GM12891 (cell line): ENCODE measurements around the gene STK32B.

Experiments used
- POLR2A ChIP-seq: IDR thresholded peaks from 2 replicates; pipeline ENCODE4 v1.6.1; 2011; ENCODE audit warnings: low read depth, low read length, control low read depth
- POLR2AphosphoS5 ChIP-seq: IDR thresholded peaks from 2 replicates; pipeline ENCODE4 v1.6.1; 2011; ENCODE audit warnings: low read depth, low read length, control low read depth
- SPI1 ChIP-seq: IDR thresholded peaks from 2 replicates; pipeline ENCODE4 v1.6.1; 2011; ENCODE audit warnings: low read depth, low read length, control low read depth
- TAF1 ChIP-seq: IDR thresholded peaks from 2 replicates; pipeline ENCODE4 v1.6.1; 2011; ENCODE audit warnings: low read depth, low read length, control low read depth

DNA sequence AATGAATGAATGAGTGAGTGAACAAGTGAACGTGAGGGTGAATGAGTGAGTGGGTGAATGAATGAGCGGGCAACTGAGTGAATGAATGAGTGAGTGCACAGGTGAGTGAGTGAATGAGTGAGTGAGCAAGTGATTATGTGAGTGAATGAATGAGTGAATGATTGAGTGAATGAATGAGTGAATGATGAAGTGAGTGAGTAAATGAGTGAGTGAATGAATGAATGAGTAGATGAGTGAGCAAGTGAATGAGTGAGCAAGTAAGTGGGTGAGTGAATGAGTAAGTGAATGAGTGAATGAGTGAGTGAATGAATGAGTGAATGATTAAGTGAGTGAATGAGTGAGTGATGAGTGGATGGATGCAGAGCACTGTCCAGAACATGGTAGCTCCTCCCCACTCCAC lies 205.8 kb downstream of the STK32B start:
- no peak for TF ChIP-seq TAF1
- TF ChIP-seq POLR2AphosphoS5, result no peak
- no peak for TF ChIP-seq POLR2A
- no peak for TF ChIP-seq SPI1
